Measurements from ENCODE around the gene NFKBIA. TPM values are rescaled to one million over a fixed set of nuclear protein-coding genes. Genes with fewer than 3 reads are reported as not detected.

Gene NFKBIA, protein sequence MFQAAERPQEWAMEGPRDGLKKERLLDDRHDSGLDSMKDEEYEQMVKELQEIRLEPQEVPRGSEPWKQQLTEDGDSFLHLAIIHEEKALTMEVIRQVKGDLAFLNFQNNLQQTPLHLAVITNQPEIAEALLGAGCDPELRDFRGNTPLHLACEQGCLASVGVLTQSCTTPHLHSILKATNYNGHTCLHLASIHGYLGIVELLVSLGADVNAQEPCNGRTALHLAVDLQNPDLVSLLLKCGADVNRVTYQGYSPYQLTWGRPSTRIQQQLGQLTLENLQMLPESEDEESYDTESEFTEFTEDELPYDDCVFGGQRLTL
- 10 to 100 TPM; 55.9 to 59.6 TPM for total RNA-seq

DNA sequence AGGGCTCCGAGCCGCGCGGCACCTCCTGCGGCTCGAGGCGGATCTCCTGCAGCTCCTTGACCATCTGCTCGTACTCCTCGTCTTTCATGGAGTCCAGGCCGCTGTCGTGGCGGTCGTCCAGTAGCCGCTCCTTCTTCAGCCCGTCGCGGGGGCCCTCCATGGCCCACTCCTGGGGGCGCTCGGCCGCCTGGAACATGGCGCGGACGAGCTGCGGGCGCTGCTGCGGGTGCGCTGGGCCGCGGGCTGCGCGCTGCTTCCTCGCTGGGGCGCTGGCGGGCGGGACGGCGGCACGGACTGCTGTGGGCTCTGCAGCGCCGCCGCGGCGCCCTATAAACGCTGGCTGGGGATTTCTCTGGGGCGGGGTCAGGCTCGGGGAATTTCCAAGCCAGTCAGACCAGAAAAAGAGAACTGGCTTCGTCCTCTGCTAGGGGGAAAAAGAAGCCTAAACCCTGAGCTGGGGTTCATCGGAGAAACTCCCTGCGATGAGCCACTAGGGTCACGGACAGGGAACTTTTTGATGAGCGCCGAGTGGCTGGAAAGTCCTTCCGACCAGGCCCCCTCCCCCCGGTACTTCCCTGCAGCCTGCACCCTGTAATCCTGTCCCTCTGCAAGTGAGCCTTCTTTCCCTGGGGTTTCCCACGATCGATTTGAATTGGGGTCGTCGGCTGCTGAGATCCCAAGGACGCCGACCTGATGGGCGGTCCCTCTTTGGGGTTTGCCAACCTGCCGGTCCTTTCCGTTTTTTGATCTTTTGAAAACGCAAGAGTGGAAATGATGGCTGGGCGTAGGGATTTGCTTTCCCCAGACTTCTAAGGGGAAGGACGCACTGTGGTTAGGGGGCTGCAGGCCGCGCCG is at the start of gene NFKBIA:
NFKBIA (minus strand) TSS at position 301 of the 855 bp plus-strand sequence; CDS start at position 196, 105 bp downstream.

Other genes with a start within 250 kb of the NFKBIA start
- gene PSMA6, start 112.4 kb downstream of the NFKBIA start, total RNA-seq = 100 to 1,000 TPM; 174 to 178 TPM
- gene INSM2, start 129.4 kb upstream of the NFKBIA start, total RNA-seq = not detected